ENCODE results near the gene SV2C.

The SV2C gene

GRCh38 chr5:76384705-76385104 lies 301.5 kb downstream of the SV2C start:
- DNase-seq (ENCODE audit: low read depth), result no peak

GRCh38 chr5:76385540-76385939 lies 302.4 kb downstream of the SV2C start:
- no peak for DNase-seq (ENCODE audit: low read depth)

- no peak for DNase-seq (ENCODE audit: low read depth)
These were observed 303.2 kb downstream of the SV2C start for GRCh38 chr5:76386360-76386759.

- no peak for DNase-seq (ENCODE audit: low read depth)
These were observed 305.1 kb downstream of the SV2C start for GRCh38 chr5:76388236-76388635.

- DNase-seq (ENCODE audit: low read depth), result no peak
These were observed 305.8 kb downstream of the SV2C start for GRCh38 chr5:76388791-76389512.

- DNase-seq (ENCODE audit: low read depth), result no peak
These were observed 306.5 kb downstream of the SV2C start for GRCh38 chr5:76389513-76390154.

- no peak for DNase-seq (ENCODE audit: low read depth)
These were observed 307.8 kb downstream of the SV2C start for GRCh38 chr5:76391014-76391413.

GRCh38 chr5:76393035-76393680 lies 310.0 kb downstream of the SV2C start:
- no peak for DNase-seq (ENCODE audit: low read depth)

- DNase-seq (ENCODE audit: low read depth), result no peak
These were observed 314.0 kb downstream of the SV2C start for GRCh38 chr5:76397200-76397599.

- DNase-seq (ENCODE audit: low read depth), result no peak
These were observed 316.1 kb downstream of the SV2C start for GRCh38 chr5:76399268-76399667.

GRCh38 chr5:76400466-76400865 lies 317.3 kb downstream of the SV2C start:
- no peak for DNase-seq (ENCODE audit: low read depth)

- no peak for DNase-seq (ENCODE audit: low read depth)
These were observed 318.6 kb downstream of the SV2C start for GRCh38 chr5:76401801-76402250.

GRCh38 chr5:76402251-76402885 lies 319.2 kb downstream of the SV2C start:
- DNase-seq (ENCODE audit: low read depth), result no peak

GRCh38 chr5:76402886-76403765 lies 319.9 kb downstream of the SV2C start, which contains the start of gene IQGAP2:
Gene IQGAP2, plus strand, starts transcription at chr5:76403285. Its CDS starts 261 bp downstream, at chr5:76403546.
- DNase-seq (ENCODE audit: low read depth), result peak; percentile 4
